ENCODE measurements around the gene PDCL3.

PDCL3 gene

DNA sequence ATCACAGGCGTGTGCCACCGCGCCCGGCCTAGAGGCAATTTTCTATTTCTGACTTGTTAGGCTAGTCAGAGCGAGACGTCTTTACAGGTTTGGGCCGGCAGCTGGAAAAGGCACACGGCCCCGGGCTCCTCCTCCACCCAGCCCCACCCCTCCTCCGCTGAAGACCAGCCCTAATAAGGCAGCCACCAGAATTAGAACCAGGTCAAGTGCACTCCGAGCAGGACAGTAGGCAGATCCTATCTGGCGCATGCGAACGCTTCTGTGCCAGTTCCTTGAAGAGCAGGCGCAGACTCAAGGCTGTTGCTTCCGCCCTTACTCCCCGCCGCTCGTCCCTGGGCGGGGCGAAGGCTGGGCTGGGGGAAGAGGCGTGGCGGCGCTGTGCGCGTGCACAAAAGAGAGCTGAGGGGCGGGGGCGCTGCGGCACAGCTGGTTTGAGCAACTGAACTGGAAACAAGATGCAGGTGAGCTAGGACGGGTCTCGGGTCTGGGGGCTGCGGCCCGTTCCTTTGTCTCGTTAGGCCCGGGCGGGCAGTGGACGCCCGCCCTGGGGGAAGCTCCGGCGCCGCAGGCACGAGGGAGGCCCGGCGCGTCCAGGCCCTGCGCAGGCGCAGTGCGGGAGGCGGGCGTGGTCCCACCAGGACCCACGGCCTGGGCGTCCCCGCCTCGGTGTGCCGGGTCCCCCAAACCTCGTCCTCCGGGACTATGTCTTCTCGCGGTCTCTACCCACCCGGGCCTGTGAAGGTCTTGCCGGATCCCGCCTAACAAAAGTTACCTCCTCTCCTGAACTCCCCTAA, at the start of gene PDCL3:
PDCL3 (plus strand) TSS at position 381 of the 794 bp plus-strand sequence; CDS start at position 456, 75 bp downstream.
- DNase-seq, result peak; percentile 91

DNA sequence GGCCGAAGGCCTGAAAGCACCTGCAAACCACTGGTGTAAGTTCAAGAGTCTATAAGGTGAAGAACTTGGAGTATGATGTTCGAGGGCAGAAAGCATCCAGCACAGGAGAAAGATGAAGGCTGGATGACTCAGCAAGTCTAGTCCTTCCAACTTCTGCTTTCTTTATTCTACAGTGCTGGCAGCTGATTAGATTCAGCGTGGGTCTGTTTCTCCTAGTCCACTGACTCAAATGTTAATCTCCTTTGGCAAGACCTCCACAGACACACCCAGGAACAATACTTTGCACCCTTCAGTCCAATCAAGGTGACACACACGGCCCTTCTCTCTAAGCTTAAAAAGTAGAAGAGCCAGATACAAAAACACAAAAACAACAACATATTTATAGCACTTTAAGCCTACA, 49.1 kb upstream of the PDCL3 start:
- no peak for DNase-seq

DNA sequence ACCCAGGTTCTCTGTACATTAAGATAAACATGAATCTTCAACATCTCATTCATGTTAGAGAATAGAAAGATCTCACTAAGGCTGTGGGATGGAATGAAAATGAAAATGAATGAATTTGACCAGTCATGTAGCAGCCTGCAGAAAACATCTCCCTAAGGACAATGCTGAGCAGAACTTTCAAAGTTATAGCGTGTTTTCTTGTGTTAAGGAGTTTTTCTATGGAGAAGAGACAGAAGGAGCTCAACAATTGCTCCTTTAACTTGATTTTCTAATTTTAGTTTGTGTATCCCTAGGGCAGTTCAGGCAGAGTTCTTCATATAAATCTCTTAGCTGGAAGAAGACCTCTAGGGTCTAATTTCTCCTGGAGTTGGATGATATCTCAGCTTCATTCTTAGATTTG, 45.2 kb upstream of the PDCL3 start:
- DNase-seq, result no peak

DNA sequence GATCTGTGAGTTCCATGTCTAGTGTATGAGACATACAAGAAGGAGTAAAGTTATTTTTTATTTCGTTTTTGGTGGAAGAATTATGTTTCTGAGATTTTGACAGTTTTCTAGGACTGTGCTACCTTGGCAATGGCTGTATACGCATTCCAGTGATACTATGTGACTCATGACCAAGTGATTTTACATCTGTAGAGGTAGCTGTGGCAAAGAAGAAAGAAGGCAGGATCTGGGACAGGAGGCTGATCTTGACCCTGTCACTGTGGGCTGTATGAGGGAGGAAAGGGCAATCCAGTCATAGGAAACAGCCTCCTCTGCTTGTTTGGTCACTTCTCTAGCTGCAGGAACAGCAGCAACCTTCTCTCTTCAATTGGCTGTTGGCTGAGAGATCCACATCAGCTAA, 44.0 kb upstream of the PDCL3 start:
- DNase-seq, result no peak

DNA sequence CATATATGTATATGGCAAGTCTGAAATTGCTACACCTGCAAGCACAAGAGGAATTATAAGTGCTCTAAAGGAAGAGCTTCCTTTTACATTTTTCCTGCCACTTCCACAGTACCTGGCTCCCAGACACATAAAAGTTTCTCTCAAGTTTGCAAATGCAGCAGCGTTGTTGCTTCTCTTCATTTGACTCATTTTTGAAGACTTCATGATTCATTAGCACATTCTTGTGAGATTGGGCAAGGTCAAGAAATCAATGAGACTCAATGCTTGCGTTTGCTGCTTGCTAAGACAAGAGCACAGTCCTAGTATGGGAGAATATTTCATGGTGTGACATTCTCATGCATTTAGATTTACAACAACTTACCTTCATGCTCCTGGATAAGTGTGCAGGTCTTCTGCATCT, 42.6 kb upstream of the PDCL3 start:
- no peak for DNase-seq

DNA sequence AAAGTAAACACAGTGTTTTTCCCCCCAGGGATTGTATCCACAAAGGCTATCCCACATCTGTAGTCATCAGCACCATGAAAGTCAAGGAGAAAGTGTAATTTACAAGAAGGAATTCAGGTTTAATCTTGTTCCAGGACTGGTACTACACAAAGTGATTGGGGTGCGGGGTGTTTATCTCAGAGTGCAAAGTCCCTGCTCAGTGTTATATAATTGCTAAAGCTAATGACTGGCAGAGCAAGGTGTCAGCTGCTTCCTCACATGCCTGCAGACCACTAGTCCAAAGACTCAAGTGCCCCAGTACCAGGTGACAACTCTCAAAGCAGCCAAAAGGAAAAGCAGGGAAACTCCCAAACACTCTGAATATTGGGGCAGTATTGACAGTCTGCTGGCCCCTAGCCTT, 40.4 kb upstream of the PDCL3 start:
- DNase-seq, result no peak

DNA sequence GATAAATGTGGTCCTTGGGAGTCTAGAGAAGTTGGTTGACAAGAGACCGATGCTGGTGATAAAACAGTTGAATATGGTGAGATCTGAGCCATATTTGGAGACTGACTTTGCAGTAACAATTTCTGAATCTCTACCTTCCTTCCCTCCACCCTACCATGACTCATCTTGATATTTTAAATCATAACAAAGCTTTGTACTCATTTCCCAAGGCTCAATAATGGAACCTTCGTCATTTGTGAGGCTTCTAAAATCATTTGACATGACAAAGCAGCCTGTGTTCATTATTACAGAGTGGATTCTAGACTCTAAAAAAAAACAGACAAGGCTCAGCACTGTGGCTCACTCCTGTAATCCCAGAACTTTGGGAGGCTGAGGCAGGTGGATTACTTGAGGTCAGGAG, 38.5 kb upstream of the PDCL3 start:
- no peak for DNase-seq

DNA sequence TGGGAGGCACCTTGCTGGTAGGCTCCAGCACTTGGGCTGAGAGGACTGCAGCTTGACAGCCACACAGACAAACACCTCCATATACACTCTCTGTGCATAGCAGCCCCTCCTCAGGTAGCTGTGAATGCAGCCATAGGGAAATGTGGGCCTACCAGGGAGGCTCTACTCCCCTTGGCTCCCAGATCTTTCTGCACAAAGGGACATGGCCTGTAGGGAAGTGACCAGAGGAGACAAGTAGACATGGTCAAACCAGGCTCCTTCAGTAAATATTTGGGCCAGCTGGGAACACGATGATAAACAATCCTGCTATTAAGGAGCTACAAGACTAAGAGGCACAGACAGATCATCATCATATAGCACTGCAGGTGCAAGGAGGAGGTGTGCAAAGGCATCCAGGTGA, 35.9 kb upstream of the PDCL3 start:
- no peak for DNase-seq

DNA sequence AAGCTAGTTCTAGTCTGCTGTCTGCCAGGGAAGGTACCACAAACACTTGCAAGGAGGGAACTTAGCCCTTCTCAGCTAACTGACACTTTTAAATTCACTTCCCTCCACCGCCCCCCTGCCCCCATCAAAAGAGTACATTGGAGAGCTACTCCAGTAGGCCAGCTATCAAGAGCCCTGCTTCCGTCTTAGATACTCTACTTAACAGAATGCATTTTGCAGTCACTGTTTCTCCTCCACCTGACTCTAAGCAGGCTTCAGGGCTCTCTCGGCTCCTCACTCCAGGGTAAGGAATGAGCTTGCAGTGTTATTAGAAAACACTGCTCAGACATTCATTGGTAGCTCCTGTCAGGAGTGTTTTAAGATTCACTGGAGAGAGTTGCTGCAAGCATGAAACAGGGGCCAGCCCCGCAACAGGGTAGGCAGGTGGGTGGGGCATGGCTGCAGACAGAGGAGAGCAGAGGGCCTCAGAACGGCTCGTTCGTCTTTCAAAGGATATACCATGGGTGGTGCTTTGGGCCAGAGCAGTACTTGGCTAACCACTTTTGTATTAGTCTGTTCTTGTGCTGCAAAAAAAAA, 35.3 kb upstream of the PDCL3 start:
- no peak for DNase-seq

DNA sequence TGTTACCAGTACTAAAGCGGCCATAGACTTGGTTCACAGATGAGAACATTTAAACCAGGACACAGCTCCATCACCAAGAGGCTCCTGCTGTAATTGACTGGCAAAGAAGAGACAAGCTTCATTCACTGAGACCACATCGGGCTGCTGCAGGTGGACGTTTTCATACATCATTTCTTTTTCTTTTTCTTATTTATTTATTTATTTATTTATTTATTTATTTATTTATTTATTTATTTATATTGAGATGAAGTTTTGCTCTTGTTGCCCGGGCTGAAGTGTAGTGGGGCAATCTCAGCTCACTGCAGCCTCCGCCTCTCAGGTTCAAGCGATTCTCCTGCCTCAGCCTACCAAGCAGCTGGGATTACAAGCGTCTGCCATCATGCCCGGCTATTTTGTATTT, 33.6 kb upstream of the PDCL3 start:
- no peak for DNase-seq

DNA sequence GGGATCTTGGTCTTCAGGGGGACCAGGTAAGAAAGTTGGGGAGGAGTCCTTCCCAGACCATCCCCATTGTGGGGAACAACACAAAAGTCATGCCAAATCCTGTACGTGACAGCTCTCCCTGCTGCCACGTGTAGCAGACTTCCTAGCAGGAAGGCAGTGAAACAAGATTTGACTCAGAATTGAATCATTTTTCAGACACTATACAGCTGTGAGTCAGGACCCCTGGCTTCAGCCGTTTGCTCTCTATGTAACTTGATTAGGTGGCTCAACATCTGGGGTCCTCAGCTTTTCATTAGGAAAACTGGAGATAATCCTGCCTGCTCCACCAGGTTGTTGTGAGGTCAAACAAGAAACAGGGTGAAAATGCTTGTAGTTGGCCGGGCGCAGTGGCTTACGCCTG, 32.9 kb upstream of the PDCL3 start:
- DNase-seq, result no peak

DNA sequence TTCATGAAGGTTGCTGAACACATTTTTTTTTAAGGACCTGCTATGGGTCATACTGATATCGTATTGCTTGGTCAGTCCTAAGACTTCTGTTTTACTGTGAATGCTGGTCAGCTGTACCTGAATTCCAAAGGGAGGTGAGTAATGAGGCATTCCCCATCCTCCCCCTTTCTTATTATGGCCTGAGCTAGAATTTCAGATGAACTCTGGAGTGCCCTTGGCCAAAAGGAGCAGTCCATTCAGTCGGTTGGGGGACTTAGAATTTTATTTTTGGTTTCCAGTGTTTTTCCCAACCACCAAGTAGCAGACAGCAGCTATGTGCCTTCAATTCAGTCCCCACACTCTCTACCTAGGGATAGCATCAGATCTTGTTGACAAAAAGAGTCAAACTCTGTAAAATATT, 26.9 kb upstream of the PDCL3 start:
- no peak for DNase-seq

DNA sequence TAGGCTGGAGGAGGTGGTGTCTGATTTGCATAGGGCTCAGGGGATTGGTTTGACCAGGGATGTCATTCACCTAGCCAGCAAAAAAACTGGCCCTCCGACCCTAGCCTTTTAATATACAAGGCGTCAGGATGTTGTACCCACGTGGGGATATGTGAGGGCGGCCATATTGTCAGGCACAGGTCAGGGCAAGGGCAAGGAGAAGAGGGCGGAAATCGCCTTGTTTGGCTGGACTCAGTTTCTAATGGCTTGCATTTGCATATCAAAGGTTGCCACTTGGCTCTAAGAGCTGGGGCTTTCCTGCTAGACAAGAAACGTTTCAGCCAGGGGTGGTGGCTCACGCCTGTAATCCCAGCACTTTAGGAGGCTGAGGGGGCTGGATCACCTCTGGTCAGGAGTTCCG, 24.9 kb upstream of the PDCL3 start:
- no peak for DNase-seq

DNA sequence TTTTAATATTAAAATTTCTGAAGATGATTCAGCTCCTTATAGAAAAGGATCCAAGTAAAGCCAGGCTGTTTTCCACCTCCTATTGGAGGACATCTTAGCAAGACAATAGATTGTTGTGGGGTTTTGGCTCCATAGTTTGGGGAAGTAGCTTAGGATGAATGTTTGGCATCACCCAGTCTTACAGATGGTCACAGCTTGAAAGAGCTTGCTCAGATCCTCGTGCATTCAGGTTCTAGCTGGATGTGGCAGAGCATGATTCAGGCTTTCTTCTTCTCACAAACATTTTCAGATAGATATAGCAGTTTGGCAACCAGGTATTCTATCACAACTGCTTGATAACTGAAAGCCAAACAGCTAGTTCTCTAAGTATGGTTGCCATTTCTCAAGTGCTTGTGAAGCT, 23.6 kb upstream of the PDCL3 start:
- no peak for DNase-seq

DNA sequence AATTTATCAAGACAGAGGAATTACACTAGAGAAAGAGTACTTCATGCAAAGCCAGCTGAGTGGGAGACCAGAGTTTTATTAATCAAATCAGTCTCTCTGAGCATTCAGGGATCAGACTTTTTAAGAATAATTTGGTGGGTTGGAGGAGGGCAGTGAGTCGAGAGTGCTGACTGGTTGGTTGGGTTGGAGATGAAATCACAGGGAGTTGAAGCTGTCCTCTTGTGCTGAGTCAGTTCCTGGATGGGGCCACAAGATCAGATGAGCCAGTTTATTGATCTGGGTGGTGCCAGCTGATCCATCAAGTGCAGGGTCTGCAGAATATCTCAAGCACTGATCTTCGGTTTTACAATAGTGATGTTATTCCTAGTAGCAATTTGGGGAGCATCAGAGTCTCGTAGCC, 21.4 kb upstream of the PDCL3 start:
- DNase-seq, result no peak

DNA sequence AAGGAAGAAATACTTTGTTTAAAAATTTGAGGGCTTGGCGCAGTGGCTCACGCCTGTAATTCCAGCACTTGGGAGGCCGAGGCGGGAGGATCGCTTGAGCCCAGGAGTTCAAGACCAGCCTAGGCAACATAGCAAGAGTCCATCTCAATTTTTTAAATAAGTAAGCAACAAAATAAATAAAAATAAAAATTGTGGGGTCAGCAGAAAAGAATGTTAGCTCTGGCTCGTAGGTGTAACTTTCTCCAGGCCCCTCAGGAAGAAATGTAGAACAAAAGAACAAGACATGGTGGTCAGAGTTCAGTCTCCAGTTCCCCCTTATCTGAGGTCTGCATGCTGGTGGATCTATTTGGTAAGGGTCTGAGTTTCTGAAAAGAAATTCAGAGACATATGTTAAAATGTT, 20.4 kb upstream of the PDCL3 start:
- no peak for DNase-seq

DNA sequence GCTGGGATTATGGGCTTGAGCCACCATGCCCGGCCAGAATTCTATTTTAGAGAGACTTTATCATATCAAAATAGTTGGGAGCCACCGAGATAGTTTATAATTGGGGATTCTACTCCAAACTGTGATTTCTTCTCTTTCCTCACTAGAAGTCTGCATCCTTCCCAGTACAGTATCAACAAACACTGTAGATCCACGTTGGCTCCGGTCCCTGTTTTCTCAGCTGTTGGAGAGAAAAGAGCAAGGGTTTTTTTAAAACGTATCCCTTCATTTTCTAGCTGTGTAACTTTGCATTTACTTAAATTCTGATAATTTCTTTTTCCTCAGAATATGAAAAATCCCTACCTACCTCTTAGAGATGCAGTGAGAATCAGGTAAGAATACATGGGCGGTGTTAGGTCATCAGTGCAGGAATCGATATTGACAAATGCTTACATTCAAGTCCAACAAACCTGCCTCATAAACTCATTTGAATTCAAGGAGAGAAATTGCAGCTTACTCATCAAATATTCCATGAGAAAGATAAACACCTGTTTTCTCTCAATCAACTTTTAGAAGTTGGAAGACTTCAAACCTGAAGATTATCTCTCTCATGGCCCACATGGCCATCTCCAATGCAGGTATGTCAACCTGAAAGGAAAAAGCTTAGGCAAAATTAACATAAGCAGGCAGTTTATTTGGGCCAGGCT, 17.7 kb upstream of the PDCL3 start:
- no peak for DNase-seq

DNA sequence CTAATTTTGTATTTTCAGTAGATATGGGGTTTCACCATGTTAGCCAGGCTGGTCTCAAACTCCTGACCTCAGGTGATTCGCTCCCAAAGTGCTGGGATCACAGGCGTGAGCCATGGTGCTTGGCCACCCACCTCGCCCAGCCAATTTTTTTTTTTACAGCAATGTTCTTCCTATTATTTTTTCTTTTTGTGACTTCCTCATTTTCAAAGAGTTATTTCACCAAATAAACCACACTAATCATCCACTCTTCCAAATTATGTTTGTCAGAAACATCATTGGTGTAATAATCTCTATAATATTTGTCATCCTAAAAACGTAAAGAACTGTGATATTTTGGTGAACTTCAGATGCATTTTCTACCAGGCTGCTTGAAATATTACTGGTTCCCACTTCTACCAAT, 16.3 kb upstream of the PDCL3 start:
- DNase-seq, result no peak

DNA sequence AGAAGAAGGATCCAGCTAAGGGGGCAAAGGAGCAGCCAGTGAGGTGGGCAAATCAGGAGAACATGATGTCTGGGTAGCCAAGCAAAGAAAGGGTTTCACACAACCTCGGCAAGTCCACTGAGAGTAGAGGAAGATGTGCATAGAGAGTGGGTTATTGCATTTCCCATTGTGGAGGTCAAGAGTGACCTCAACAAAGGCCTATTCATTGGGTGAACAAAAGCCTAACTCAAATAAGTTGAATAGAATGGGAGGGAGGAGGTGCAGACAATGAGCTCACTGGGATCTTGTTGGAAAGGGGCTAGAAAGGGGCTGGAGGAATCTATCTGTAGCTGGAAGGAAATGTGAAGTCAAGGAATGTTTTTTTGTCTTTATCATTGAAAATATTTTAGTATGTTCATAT, 14.0 kb upstream of the PDCL3 start:
- no peak for DNase-seq

DNA sequence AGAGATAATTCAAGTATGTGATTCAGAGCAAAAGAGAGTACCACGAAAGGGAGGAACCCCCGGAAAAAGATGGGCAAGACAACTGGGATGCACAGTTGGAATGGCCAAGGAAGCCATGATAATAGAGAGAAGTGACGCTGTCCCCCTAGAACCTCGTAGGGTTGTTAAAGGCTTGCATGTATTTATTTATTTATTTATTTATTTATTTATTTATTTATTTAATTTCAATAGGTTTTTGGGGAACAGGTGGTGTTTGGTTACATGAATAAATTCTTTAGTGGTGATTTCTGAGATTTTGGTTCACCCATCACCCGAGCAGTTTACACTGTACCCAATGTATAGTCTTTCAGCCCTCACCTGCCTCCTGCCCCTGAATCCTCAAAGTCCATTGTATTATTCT, 11.5 kb upstream of the PDCL3 start:
- DNase-seq, result no peak

DNA sequence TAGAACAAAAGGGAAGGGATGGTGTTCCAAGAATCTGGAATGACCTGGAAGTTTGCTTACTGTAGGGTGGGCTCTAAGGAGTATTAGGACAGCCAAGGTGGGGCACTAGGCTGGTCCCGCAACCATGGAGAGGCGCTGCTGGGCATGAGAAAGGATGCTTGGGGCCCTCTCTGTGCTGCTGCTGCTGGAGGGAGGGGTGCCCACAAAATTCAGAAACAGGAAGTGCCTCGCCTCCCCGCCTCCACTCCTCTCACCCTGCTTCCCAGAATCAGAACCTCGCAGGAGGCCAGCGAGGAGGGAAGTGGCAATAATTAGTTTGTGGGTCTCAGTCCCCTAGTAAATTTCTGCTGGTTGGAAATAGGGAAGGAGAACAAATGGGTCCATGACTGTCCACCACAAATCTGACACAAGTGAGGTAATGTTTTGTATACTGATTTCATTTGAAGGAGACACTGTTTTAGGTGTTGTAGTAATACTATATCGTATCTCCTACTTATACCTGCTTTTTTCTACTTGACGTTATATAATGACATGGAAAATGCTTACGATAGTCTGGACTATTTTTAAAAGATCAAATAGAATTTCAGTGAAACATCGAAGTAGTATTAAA, 7.9 kb upstream of the PDCL3 start:
- DNase-seq, result peak; percentile 23

DNA sequence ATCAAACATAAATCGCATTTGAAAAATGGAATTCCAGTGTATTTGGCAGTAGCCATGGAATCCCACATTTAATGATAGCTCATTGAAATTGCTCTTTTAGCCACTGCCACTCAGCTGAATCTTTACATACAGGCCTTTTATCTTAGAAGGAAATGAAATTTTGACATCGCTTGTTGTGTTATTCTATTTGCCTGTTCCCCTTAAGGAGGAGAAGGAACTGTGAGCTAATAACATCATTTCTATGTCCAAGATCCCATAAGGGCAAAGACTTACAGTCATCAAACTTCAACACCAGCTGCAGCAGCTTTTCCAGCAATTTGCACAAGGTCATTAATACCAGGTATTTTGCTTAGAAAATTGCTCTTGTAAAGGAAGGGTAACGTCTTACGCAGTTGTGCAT, 6.0 kb upstream of the PDCL3 start:
- DNase-seq, result no peak

DNA sequence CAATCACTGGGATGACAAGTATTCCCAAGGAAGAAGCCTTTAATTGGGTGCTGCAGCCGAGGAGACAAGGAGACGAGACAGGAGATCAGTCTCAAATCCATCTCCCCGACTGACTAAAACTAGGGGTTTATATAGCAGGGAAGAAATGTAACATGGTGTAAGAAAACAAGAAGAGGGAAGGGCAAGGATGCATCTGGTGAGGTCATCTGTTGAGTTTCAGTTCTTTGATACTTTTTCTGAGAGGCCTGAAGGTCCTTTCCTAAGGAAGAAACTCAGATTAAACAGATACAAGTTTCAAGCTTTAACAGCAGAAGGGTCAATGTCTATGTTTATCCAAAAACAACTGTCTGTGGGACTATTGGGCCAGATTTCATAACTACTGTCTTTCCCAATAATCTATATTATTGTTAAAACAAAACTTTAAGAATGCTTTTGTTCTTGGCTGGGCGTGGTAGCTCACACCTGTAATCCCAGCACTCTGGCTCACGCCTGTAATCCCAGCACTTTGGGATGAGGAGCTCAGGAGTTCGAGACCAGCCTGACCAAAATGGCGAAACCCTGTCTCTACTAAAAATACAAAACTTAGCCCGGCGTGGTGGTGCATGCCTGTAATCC, 2.5 kb upstream of the PDCL3 start:
- DNase-seq, result no peak

DNA sequence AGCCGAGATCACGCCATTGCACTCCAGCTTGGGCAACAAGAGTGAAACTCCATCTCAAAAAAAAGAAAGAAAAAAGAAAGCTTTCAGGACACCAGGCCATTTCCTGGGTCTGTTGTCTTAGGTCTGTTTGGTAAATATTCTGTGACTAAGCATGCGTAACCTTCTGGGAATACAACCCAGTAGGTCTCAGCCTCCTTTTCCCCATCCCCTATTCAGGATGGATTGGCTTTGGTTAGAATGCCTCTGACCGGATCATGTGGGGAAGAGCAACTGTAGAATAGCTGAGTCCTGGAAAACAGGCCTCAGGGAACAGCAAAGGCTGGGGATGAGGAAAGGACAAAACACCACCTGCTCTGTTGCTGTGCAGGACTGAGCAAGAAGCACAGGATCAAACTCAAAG, 1.6 kb upstream of the PDCL3 start:
- DNase-seq, result no peak
